SK-N-SH (cell line): ENCODE results near the gene SLC25A21.

ENCODE experiments used
- EZH2phosphoT487 ChIP-seq: fragments of 200-600 bp; sonication (generic); IDR thresholded peaks from 2 replicates; pipeline ENCODE4 v1.6.1; 2017; ENCODE audit warnings: low read depth, mixed run types, mild to moderate bottlenecking, antibody characterized with exemption, moderate library complexity, borderline replicate concordance
- RXRA ChIP-seq: IDR thresholded peaks from 2 replicates; pipeline ENCODE4 v1.4.0; 2012; ENCODE audit warnings: low read depth, mild to moderate bottlenecking, borderline replicate concordance
- TEAD4 ChIP-seq: IDR thresholded peaks from 2 replicates; pipeline ENCODE4 v1.4.0; 2012; ENCODE audit warnings: mild to moderate bottlenecking, borderline replicate concordance; ENCODE audit not compliant: insufficient read depth

DNA sequence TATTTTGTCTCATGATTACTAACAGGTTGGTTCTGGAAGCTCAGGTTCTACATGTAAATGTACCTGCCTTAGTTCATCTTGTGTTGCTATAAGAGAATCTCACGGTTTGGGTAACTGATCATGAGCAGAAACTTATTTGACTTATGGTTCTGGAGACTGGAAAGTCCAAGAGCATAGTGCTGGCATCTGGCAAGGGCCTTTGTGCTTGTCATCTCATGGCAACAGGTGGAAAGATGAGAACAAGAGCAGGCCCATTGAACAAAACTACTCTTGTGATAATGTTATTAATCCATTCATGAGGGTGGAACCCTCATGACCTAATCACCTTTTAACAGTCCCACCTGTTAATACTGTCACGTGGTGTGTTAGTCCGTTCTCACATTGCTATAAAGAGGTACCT lies 48.7 kb upstream of the SLC25A21 start:
- TF ChIP-seq TEAD4 (no peak), RXRA (no peak), EZH2phosphoT487 (no peak)
